Nucleus accumbens (tissue), 56 donors: ENCODE results near the gene ADRB2.
"Not testable (repeated sequence)": the region's sequence is repeated elsewhere in the genome, so short reads cannot be mapped to it uniquely, and the experiment has no call there.

Source experiments
- DNase-seq, 56 donors: peaks; one replicate each; lab custom pipeline; 2025; lab: John Stamatoyannopoulos, UW

Gene ADRB2

GRCh38 chr5:148826053-148826738, at the start of gene ADRB2:
TSS of gene ADRB2 (plus strand) at chr5:148826611. CDS start at chr5:148826832, 221 bp downstream.
- DNase-seq = peak; percentile 31 to 91 (median 76)

- no peak for DNase-seq
Observed at GRCh38 chr5:148776780-148777179, 49.6 kb upstream of the ADRB2 start.

- DNase-seq = no peak
Observed at GRCh38 chr5:148778882-148779281, 47.5 kb upstream of the ADRB2 start.

- DNase-seq = no peak
Observed at GRCh38 chr5:148780711-148781110, 45.7 kb upstream of the ADRB2 start.

GRCh38 chr5:148781766-148782165, 44.6 kb upstream of the ADRB2 start:
- no peak for DNase-seq

- DNase-seq = no peak
Observed at GRCh38 chr5:148785223-148785622, 41.2 kb upstream of the ADRB2 start.

GRCh38 chr5:148786456-148786855, 40.0 kb upstream of the ADRB2 start:
- DNase-seq = no peak

- no peak for DNase-seq
Observed at GRCh38 chr5:148788636-148789035, 37.8 kb upstream of the ADRB2 start.

GRCh38 chr5:148790545-148791333, 35.7 kb upstream of the ADRB2 start:
- DNase-seq = no peak

GRCh38 chr5:148791334-148791667, 35.1 kb upstream of the ADRB2 start:
- DNase-seq = no peak

GRCh38 chr5:148791696-148792095, 34.7 kb upstream of the ADRB2 start:
- no peak for DNase-seq

- DNase-seq = no peak
Observed at GRCh38 chr5:148792744-148793143, 33.7 kb upstream of the ADRB2 start.

GRCh38 chr5:148793261-148793660, 33.1 kb upstream of the ADRB2 start:
- DNase-seq = no peak

- DNase-seq = no peak
Observed at GRCh38 chr5:148794275-148794674, 32.1 kb upstream of the ADRB2 start.

- no peak for DNase-seq
Observed at GRCh38 chr5:148794729-148795561, 31.5 kb upstream of the ADRB2 start.

GRCh38 chr5:148796936-148797335, 29.5 kb upstream of the ADRB2 start:
- no peak for DNase-seq

- no peak for DNase-seq
Observed at GRCh38 chr5:148798786-148799185, 27.6 kb upstream of the ADRB2 start.

- DNase-seq = no peak
Observed at GRCh38 chr5:148799737-148800527, 26.5 kb upstream of the ADRB2 start.

- no peak for DNase-seq
Observed at GRCh38 chr5:148801682-148802276, 24.6 kb upstream of the ADRB2 start.

GRCh38 chr5:148803451-148803850, 23.0 kb upstream of the ADRB2 start:
- not testable (repeated sequence) for DNase-seq
